Uterus (tissue), 4 donors: ENCODE results near the gene RPS14. TPM values are rescaled to one million over a fixed set of nuclear protein-coding genes. Genes with fewer than 3 reads are reported as not detected.

ENCODE experiments used
- DNase-seq, 2 donors: peaks; one replicate each; pipeline ENCODE4 v3.0.0-alpha.2; 2019 to 2020
- H3K27ac ChIP-seq, 2 donors: fragments of 200-600 bp; sonication (generic); 1 replicate in 1 of 2; 2 replicates in 1 of 2; pipeline ENCODE4 v1.5.1; 2016 to 2018
- H3K27me3 ChIP-seq, 2 donors: fragments of 200-600 bp; sonication (generic); one replicate each; pipeline ENCODE4 v1.5.1; 2018 to 2019; ENCODE audit warnings: control low read depth in 1 of 2
- H3K36me3 ChIP-seq, 2 donors: fragments of 200-600 bp; sonication (generic); one replicate each; pipeline ENCODE4 v1.5.1; 2019; ENCODE audit warnings: control low read depth in 1 of 2
- H3K4me1 ChIP-seq, 2 donors: fragments of 200-600 bp; sonication (generic); one replicate each; pipeline ENCODE4 v1.5.1; 2018 to 2019; ENCODE audit warnings: control low read depth in 1 of 2
- H3K4me3 ChIP-seq, 2 donors: fragments of 200-600 bp; sonication (generic); 1 replicate in 1 of 2; 2 replicates in 1 of 2; pipeline ENCODE4 v1.5.1; 2018 to 2019; ENCODE audit warnings: mild to moderate bottlenecking in 1 of 2
- H3K9me3 ChIP-seq, 2 donors: fragments of 200-600 bp; sonication (generic); one replicate each; pipeline ENCODE4 v1.5.1; 2019; ENCODE audit warnings: control low read depth in 1 of 2
- POLR2A ChIP-seq, 2 donors: fragments of 450-650 bp; IDR thresholded peaks; one replicate each; pipeline ENCODE4 v1.6.1; 2016; ENCODE audit warnings: antibody characterized with exemption in 2 of 2, mild to moderate bottlenecking in 1 of 2, moderate library complexity in 1 of 2
- intact Hi-C: fragments of 100-400 bp; cut with DNase I; formaldehyde crosslinking; loops from one replicate; pipeline ENCODE4 v1.15.1; 2023; ENCODE audit warnings: low total_unique reads
- total RNA-seq, 4 donors: library from RNA; depleted of rRNA in 3 of 4; stranded (reverse); fragments of >200 nt in 3 of 4; gene quantifications; one replicate each; pipeline versions ENCODE4 v1.1.0 to v1.2.4, GENCODE V29; 2014 to 2023
- TF ChIP-seq, protein P1 (sequence below), 4 experiments: fragments of 200-600 bp in 2 of 4; fragments of 450-650 bp in 2 of 4; sonication (generic) in 2 of 4; IDR thresholded peaks; one replicate each; pipeline ENCODE4 v1.5.1; 2016 to 2019; ENCODE audit warnings: antibody characterized with exemption in 4 of 4, mild to moderate bottlenecking in 2 of 4, moderate library complexity in 1 of 4
- donor health status: DM: yes; HTN: yes; CAD: no.

RPS14 gene
- total RNA-seq, 4 donors from 2014 or later = 2,445 to 12,361 (median 6,046) TPM

DNA sequence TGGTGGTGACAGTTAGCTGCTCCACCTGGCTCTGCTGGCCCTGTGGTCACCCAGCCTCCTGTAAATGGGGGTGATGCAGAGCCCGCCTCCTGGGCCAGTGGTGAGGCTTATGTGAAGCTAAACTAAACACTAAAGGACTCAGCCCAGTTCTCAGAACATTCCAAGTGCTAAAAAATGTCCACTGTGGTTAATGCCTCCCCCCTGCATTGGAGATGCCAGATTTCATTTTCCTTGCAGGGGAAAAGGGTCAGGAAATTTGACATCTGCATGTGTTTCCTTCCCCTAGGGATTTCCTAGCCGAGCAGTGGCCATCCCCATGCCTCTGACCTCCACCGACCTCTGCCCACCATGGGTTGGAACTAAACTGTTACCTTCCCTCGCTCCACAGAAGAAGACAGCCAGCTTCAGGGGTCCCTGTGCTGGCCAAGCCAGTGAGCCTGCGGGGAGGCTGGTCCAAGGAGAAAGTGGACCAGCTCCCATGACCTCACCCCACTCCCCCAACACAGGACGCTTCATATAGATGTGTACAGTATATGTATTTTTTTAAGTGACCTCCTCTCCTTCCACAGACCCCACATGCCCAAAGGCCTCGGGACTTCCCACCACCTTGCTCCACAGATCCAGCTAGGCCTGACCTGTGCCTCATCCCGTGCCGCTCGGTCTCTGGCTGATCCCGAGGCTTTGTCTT lies 49.9 kb downstream of the RPS14 start:
- no peaks in the 10 kb centered on the region for H3K4me1 ChIP-seq
- DNase-seq = no peak
- no peak overlapping the region for H3K27ac ChIP-seq
- H3K4me3 ChIP-seq = no peak overlapping the region
- H3K27me3 ChIP-seq = no peaks in the 10 kb centered on the region
- TF ChIP-seq POLR2A (IDR thresholded peaks at IDR 0.05) = no peak
- TF ChIP-seq, protein P1, sequence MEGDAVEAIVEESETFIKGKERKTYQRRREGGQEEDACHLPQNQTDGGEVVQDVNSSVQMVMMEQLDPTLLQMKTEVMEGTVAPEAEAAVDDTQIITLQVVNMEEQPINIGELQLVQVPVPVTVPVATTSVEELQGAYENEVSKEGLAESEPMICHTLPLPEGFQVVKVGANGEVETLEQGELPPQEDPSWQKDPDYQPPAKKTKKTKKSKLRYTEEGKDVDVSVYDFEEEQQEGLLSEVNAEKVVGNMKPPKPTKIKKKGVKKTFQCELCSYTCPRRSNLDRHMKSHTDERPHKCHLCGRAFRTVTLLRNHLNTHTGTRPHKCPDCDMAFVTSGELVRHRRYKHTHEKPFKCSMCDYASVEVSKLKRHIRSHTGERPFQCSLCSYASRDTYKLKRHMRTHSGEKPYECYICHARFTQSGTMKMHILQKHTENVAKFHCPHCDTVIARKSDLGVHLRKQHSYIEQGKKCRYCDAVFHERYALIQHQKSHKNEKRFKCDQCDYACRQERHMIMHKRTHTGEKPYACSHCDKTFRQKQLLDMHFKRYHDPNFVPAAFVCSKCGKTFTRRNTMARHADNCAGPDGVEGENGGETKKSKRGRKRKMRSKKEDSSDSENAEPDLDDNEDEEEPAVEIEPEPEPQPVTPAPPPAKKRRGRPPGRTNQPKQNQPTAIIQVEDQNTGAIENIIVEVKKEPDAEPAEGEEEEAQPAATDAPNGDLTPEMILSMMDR (IDR thresholded peaks at IDR 0.05) = no peak
- intact Hi-C loops = no loop called here
- H3K36me3 ChIP-seq = no peaks in the 10 kb centered on the region
- H3K9me3 ChIP-seq = no peaks in the 10 kb centered on the region

- no peaks in the 10 kb centered on the region for H3K4me1 ChIP-seq
- TF ChIP-seq, protein P1 (IDR thresholded peaks at IDR 0.05) = no peak
- no peak for TF ChIP-seq POLR2A (IDR thresholded peaks at IDR 0.05)
- intact Hi-C loops = no loop called here
- no peaks in the 10 kb centered on the region for H3K9me3 ChIP-seq
- H3K27me3 ChIP-seq = no peaks in the 10 kb centered on the region
- DNase-seq = no peak
- no peak overlapping the region for H3K4me3 ChIP-seq
- H3K27ac ChIP-seq = no peak overlapping the region
- no peaks in the 10 kb centered on the region for H3K36me3 ChIP-seq
Observed at GRCh38 chr5:150398722-150399523, 50.6 kb downstream of the RPS14 start.

GRCh38 chr5:150397782-150398721 lies 51.5 kb downstream of the RPS14 start:
- no peak overlapping the region for H3K4me3 ChIP-seq
- H3K36me3 ChIP-seq = no peaks in the 10 kb centered on the region
- TF ChIP-seq, protein P1 (IDR thresholded peaks at IDR 0.05) = no peak
- TF ChIP-seq POLR2A (IDR thresholded peaks at IDR 0.05) = no peak

DNA sequence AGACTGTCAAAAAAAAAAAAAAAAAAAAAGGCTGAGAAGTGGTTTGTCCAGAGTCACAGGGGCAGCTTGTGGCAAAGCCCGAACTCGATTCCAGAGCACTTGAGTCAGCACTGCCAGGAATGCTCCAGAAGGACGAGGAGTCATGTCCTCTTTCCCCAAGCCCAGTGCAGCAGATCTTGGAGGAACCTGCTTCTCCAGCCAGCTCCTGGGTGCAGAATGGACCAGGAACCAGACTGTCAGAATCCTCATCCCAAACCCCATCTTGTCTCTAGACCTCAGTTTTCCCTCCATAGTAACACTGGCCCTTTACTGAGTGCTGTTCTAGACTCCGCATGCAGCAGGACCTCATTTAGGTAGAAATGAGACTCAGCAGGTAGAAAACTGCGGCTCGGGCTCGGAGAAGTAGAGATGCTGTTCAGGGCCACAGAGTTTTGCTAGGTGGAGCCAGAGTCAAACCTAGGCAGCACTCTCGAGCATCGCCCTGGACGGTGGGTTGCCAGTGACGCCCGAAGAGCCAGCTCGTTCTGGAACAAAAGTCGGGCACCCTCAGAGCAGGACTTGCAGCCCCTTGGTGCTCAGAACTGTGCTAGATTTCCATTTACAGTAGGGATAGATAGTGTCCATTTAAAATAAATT lies 52.3 kb downstream of the RPS14 start:
- H3K27me3 ChIP-seq = no peaks in the 10 kb centered on the region
- DNase-seq = no peak
- no peak overlapping the region for H3K4me3 ChIP-seq
- TF ChIP-seq, protein P1 (IDR thresholded peaks at IDR 0.05) = no peak
- TF ChIP-seq POLR2A (IDR thresholded peaks at IDR 0.05) = no peak
- H3K27ac ChIP-seq = no peak overlapping the region
- no peaks in the 10 kb centered on the region for H3K4me1 ChIP-seq
- no peaks in the 10 kb centered on the region for H3K9me3 ChIP-seq
- no peaks in the 10 kb centered on the region for H3K36me3 ChIP-seq
- intact Hi-C loops = no loop called here

More at GRCh38 chr5:150397782-150398721, 51.5 kb downstream of the RPS14 start:
- Histone ChIP-seq H3K27me3 (no peaks in the 10 kb centered on the region), H3K27ac (no peak overlapping the region), H3K9me3 (no peaks in the 10 kb centered on the region), H3K4me1 (no peaks in the 10 kb centered on the region)
- intact Hi-C loops = no loop called here
- no peak for DNase-seq
